Ramos (cell line): ENCODE results near the gene ERVFRD-1.

Experiments
- in situ Hi-C: fragments of 300-500 bp; cut with MboI; formaldehyde crosslinking; loops from one replicate; pipeline ENCODE4 v1.14.3; 2022; ENCODE audit warnings: low sequenced_read_pairs; ENCODE audit not compliant: unreplicated experiment

The ERVFRD-1 gene, protein sequence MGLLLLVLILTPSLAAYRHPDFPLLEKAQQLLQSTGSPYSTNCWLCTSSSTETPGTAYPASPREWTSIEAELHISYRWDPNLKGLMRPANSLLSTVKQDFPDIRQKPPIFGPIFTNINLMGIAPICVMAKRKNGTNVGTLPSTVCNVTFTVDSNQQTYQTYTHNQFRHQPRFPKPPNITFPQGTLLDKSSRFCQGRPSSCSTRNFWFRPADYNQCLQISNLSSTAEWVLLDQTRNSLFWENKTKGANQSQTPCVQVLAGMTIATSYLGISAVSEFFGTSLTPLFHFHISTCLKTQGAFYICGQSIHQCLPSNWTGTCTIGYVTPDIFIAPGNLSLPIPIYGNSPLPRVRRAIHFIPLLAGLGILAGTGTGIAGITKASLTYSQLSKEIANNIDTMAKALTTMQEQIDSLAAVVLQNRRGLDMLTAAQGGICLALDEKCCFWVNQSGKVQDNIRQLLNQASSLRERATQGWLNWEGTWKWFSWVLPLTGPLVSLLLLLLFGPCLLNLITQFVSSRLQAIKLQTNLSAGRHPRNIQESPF

DNA sequence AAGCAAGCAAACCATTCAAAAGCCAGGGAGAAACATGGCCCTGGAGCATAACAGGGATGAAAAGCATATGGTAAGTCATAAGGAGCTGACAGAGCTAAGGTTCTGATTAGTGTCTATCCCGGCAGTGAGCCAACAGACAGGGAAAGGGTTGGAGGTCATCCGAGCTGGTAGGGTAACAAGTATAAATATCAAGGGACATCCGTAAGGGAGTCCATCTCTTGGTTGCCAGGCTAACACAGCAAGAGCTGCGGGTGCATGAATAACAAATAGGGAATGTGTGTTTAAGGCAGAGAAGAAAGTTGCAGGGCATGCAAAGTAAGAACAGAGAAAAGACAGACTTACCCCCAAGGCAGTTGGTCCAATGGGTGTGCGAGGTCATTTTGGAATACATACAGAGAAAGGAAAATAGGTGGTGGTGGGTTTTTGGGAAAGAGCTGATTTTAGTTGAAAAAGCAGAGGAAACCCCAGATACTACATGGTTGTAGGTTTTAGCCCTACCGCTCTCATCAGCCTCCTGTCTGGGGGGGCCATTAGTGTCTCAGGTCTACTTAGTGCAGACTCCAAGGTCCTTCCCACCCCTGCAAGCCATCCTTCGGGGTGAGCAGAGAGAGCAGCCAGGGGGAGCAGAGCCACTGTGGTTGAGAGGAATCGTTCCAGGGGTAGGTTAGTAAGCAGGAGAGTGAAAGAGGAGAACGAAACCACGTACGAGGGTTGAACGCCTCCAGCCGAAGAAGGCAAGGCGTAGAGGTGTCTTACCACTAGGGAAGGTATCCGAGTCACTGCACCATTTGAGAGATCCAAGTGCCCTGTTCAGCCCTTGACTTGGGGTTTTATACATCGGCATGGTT lies at the start of gene ERVFRD-1:
TSS of gene ERVFRD-1 (minus strand) at position 805 of the 848 bp plus-strand sequence. CDS start 6,415 bp downstream, outside the sequence.
- in situ Hi-C loops: no loop called here

- in situ Hi-C loops: no loop called here
Observed at GRCh38 chr6:11160199-11160598, 48.7 kb upstream of the ERVFRD-1 start.

DNA sequence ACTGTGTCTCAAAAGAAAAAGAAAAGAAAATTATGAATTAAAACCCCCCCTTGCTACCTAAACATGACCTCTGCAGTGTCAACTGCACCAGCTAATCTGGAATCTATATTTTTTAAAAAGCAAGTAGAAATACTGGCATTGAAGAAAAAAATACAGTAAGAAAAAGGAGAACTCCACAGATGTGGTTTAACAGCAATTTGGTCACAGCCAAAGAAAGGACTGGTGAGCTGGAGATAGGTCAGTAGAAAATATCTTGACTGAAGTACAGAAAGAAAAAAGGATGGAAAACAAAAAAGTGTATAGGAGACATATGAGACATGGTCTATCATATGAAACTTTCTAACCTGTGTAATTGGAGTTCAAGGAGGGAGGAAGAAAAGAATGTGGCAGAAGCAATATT lies 44.1 kb upstream of the ERVFRD-1 start:
- in situ Hi-C loops: no loop called here

GRCh38 chr6:11153447-11153846 lies 41.9 kb upstream of the ERVFRD-1 start:
- in situ Hi-C loops: no loop called here

- in situ Hi-C loops: no loop called here
Observed at GRCh38 chr6:11152581-11152980, 41.1 kb upstream of the ERVFRD-1 start.

DNA sequence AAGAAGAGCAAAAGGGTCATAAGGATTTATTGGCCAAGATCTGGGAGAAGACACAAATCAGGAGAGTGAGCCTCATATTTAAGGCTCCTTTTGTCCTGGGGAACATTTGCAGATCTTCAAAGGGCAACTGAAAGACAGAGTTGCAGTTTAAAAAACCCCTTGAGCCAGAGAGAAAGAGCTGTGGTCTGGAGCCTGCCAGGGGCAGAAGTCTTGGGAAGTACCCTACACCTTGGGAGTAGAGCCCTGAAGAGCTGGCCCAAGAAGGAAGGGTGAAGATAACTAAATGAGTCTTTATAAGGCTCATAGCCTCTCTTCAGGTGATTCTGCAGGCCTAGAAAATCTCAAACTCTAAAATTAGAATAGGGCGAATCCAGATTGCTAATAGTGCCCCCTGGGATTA lies 40.0 kb upstream of the ERVFRD-1 start:
- in situ Hi-C loops: no loop called here

- in situ Hi-C loops: no loop called here
Observed at GRCh38 chr6:11149551-11149950, 38.0 kb upstream of the ERVFRD-1 start.

GRCh38 chr6:11146117-11146826 lies 34.7 kb upstream of the ERVFRD-1 start:
- in situ Hi-C loops: no loop called here

GRCh38 chr6:11144393-11144851 lies 32.9 kb upstream of the ERVFRD-1 start:
- in situ Hi-C loops: loop anchor here (5.0 kb wide), 1 partner anchor 353 kb away; no protein-coding TSS in a partner anchor

- in situ Hi-C loops: loop anchor here (5.0 kb wide), 1 partner anchor 354 kb away; no protein-coding TSS in a partner anchor
Observed at GRCh38 chr6:11143394-11144371, 32.2 kb upstream of the ERVFRD-1 start.

DNA sequence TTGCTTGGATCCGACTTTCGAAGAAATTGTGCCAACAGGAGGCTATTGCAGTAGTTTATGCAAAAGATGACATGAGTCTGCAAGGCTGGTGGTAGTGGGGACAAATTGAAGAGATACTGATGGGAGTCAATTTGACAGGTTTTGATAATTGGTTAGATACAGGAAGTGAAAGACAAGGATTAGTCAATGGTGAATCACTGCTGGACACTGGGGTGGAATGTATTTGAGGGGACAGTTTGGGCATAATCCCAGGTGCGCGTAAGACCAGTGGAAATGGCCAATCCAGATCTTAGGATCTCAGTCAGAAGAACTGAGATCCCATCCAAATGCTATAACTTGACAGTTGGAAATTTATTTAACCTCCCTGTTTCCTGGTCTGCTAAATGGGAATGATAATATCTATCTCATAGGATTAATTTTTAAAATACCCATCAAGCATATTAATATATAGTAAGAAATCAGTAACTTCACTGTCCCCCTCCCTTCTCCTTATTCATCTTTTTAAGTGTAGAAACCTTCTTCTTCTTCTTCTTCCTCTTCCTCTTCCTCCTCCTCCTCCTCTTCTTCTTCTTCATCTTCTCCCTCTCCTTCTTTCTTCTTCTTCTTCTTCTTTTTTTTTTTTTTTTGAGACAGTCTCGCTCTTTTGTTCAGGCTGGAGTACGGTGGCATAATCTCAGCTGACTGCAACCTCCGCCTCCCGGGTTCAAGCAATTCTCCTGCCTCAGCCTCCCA lies 30.9 kb upstream of the ERVFRD-1 start:
- in situ Hi-C loops: loop anchor here (5.0 kb wide), 1 partner anchor 355 kb away; no protein-coding TSS in a partner anchor

DNA sequence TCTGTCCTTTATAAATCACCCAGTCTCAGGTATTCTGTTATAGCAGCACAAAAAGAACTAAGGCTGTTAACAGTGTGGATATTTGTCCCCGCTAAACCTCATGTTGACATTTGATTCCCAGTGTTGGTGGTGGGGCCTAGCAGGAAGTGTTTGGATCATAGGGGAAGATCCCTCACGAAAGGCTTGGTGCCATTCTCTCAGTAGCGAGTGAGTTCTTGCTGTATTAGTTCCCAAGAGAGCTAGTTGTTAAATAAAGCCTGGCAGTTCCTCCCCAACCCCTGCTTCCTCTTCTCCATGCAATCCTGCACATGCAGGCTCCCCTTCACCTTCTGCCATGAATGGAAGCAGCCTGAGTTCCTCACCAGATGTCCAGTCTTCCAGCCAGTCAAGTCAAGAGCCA lies 29.8 kb upstream of the ERVFRD-1 start:
- in situ Hi-C loops: loop anchor here (5.0 kb wide), 1 partner anchor 356 kb away; no protein-coding TSS in a partner anchor

- in situ Hi-C loops: loop anchor here (5.0 kb wide), 1 partner anchor 357 kb away; no protein-coding TSS in a partner anchor
Observed at GRCh38 chr6:11140056-11140455, 28.5 kb upstream of the ERVFRD-1 start.

DNA sequence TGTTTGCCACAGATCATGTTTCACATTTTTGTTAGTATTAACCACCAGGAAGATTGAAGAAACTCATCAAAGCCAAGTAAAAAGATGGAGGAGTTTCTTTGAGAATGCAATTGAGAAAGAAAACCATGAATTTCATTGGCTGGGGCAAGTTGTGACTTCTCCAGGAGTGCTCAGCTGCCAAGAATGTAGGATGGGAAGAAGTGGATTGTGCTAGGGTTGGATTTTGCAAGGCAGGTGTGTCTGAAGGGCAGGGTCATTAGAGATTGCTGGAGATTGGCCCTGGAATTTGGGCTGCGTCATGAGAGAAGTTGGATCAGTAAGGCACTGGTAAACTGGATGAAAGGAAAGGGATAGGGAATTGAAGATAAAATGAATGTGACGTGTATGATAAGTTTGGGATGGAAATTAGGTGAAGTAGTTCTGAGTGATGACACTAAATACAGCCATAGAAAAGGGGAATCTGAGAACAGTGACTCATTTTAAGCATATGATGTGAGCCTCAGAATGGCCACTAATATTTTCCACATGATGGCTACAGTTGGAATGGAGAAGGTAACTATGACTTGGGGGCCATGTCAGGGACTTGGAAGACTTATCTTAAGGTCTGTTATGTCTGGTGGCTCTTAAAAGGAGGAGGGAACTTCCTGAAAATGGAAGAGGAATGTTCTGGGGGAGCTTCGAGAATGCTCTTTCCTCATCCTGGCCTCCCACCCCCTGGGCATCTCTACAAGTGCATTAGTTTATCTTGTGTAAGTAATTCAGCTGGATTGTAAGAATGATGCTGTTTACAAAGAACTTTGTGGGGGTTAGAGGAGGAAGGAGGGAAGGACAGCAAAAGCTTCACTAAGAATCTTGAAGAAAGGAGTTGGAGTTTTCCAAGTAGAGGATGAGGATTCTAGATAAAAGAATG lies 27.8 kb upstream of the ERVFRD-1 start:
- in situ Hi-C loops: no loop called here

GRCh38 chr6:11136809-11137208 lies 25.3 kb upstream of the ERVFRD-1 start:
- in situ Hi-C loops: no loop called here

- in situ Hi-C loops: no loop called here
Observed at GRCh38 chr6:11133281-11133680, 21.8 kb upstream of the ERVFRD-1 start.
